Globus pallidus (tissue), 1 donor: ENCODE measurements around the gene ACTR2.

ENCODE experiments used
- DNase-seq: peaks from one replicate; pipeline ENCODE4 v3.0.0-alpha.2; 2015; ENCODE audit warnings: low spot score

ACTR2 gene

GRCh38 chr2:65279756-65280155 is 52.1 kb downstream of the ACTR2 start:
- no peak for DNase-seq

DNA sequence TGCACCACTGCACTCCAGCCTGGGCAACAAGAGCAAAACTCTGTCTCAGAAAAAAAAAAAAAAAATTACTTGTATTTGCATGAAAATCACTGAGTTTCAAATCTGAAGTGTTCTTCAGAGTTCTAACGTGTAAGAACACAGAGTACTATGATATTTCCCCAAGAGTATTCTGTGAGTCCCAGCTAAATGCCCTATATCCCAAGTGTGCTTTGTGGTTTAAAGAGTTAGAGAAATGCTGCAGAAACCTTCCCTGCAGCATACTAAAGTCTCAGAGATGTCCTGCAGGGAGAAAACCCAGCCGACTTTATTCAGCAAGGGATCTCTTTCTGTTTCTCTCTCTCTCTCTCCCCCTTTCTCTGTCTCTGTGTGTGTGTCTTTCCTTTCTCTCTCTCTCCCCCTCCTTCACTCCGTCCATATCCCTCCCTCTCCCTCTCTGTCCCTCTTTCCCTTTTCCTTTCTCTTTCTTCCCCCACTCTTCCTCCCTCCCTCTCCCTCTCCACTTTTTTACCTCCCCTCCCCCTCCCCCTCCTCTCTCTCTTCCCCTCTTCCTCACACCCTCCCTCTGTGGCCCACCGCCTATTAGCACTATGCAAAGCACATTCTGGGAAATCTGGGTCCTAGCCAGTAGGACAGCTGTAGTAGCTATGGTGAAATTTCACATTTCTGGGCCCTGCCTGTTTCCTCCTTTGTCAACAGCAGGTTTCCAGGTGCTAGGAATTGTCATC is 54.2 kb downstream of the ACTR2 start:
- DNase-seq = no peak

DNA sequence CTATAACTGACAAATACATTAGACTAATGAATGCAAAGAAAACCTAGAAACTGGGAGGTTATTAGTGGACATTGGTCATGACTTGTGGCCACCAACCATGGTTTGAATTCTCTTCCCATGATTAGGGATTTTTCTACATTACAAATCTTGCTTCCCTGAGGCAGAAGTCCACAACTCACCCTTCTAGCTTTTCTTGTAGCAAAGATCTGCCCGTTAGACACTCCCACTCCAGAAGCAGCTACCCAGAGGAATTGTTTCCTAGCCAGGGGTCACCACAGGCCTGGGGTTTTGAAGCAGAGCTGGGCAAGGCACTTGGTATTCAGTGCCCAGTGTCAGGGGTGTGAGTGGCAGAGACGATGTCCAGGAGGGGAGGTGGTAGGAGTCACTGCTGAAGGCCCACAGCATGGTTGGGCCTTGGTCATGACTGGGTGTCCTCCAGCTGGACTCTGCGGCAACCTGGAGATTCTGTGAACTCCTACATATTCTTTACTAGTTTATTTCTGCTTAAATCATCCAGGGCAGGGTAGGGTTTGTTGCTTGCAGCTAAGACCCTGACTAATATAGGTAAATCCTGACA is 54.9 kb downstream of the ACTR2 start:
- peak; percentile 8 for DNase-seq

GRCh38 chr2:65287364-65287763 is 59.7 kb downstream of the ACTR2 start:
- no peak for DNase-seq

DNA sequence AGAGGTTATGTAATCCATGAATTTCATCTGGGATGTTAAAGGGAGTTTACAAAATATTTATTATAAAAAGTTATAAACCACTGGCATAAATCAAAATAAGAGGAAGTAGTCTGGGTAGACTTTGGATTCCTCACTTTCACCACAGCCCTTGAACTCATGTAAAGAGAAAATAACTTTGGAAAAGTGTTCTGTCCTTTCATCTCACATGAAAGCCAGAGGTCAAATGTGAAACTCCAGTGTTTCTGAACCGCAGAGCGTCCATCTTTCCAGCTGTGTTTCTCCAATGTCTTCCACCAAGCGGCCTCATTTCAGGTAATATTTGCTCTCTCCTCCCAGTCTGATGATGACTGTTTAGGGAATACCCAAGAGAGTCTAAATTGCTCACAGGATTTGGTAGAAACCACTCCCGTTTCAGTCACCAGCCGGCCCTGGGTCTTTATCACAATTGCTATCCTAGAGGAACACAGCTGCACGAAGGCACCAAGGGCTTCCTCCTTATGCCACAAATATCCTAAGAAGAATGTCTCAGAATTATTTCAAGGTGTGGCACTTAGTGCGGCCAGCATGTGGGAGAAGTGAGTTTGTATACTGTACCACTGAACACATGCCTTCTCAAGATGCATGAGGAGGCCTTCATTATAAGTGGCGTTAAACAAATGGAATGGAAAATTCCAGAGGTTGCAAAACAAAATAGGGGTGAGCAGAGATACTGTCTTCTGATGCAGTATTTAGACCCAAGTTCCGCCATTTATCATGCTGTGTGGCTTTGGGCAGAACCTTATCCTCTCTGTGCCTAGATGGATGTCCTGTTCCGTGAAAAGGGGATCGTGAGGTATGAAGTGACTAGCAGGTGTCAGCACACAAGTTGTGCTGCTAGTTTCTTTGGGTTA is 63.8 kb downstream of the ACTR2 start:
- no peak for DNase-seq

GRCh38 chr2:65292106-65292400 is 64.4 kb downstream of the ACTR2 start:
- no peak for DNase-seq

DNA sequence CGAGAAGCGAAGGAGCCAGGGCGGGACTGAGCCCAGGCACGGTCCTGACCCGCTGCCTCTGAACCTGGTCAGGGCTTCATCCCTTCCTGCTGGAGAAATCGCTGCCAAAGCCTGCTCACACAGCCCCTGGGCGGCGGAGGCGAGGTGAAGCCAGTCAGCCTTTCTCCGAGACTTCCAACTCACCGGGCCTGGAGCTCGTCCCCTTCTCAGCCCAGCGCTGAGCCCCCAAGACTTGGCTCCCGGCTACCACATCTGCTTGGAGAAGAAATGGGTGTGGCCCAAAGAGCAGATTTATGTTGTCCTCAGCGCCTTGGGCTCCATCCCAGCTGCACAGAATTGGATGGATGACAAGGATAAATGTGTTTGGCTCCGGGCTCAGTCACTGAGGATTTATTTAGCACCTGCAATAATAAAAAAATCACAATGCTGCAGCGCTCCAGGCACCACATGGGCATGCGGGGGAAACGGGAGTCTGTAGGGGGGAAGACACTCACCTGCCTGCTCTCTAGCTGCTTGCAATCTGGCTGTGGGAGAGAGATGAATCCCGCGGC is 64.9 kb downstream of the ACTR2 start:
- no peak for DNase-seq

GRCh38 chr2:65293376-65293775 is 65.7 kb downstream of the ACTR2 start:
- no peak for DNase-seq

DNA sequence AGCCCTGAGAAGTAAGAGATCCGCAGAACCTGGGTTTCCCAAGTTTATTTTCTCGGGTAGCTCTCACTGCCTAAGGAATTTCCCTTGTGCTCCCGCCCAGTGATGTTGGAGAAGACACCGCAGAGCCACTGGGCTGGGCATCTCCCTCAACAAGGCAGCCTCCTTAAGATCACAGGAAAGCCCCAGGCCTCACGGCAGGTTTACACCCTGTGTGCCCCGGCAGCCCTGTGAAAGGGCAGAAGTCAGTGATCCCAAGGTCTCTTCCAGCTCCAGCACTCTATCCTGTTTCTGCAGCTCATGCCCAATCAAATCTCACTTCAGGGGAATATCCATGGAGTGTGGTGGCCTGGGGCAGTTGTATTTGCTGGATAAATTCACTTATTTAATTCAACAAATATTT is 66.5 kb downstream of the ACTR2 start:
- DNase-seq = no peak

DNA sequence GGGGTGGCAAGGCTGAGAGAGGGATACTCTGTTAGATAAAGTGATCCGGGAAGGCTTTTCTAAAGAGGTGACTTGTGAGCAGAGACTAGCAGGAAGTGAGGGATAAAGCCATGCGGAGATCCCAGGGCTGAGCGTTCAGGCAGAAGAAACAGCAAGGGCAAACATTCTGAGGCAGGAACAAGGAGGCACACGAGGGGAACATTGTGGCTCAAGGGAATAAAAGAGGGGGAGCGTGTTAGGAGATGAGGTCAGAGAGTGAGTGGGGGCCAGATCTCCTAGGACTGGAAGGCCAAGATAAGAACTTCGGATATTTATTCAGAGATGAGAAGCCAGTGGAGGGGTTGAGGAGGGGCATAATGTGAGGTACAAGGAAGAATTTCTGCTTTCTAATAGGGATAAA is 67.1 kb downstream of the ACTR2 start:
- DNase-seq = no peak

DNA sequence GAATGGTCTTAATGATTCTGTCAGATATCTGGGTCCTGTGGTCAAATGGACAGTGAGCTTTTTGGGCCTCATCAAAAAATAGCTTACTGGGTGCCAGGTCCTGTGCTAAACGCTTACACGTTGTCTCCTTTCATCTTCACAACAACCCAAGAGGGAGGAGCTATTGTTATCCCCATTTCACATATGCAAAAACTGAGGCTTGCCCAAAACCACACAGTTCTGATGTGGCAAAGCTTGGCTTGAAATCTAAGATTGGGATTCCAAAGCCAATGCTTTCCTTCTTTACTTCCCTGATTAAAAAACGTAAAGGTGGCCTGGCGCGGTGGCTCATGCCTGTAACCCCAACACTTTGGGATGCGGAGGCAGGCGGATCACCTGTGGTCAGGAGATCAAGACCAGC is 69.3 kb downstream of the ACTR2 start:
- no peak for DNase-seq

- DNase-seq = no peak
Measured at GRCh38 chr2:65297544-65297943, 69.9 kb downstream of the ACTR2 start.

- no peak for DNase-seq
Measured at GRCh38 chr2:65298089-65298488, 70.5 kb downstream of the ACTR2 start.

GRCh38 chr2:65299246-65299645 is 71.6 kb downstream of the ACTR2 start:
- DNase-seq = no peak

DNA sequence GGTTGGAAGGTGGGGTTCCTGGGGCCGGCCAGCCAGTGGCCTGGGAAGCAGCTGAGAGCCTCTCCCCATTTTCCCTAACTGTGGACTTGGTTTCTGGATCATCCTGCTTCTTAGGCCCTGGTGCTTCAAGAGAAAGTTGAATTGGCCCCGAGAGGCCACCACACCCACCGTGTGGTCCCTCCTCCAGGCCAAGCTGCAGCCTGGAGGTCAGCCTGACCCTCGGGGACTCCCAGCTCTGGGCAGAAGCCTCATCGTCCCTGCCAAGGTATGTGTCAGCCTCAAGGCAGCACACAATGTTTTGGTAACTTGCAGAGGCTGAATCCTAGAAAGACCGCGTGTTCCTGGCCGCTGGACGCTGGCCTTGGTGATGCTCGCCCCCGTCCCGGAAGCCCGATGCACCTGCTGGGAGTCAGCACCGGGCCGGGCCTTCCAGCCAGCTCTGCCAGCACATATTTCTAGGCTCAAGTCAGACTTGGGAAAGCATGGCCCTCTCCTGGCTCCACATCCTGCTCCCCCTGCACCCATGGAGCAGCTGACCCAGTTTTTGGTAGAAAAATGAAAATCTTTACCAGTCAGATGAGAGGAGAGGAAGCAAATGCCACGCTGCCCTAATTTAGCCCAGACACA is 72.6 kb downstream of the ACTR2 start:
- DNase-seq = peak; percentile 28

DNA sequence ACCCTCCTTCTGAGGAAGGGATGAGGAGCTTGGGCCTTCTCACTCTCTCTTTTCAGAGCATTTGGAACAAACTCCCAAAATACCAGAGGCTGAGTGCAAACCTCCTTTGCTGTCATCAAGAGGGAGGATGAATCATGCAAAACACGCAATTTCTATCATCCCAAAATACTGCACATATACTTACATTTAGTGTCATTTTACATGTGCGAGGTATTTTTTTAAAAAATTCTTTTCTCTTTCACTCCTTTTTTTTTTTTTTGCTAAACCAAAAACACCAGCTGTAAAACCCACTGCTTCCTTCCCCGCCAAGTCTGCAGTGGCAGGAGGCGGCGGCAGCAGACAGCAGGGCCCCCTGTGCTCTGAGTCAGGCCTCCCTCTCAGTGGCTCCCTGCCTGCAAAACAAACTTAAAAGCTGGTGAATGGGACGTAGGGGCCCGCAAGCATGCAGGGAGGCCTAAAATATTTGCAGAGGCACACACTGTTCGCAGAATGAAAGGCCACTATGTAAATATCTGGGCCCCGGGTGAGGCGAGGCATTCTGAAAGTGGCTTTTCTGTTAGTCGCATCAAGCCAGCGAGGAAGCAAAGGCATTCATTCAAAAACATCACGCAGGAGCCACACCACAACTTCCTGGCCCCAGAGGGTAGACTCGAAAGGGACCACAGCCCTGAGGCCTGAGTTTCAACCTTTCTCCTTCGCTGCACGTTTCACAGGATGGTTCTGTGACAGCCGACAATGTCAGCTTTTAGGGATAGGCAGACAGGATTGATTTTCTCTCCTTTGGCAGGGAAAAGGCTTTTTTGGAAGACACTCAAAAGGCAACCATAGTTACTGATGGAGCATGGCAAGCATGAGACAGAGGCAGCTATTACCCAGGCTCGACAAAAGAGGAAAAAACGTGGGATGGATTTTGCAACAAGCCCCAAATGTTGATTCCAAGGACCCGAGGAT is 73.4 kb downstream of the ACTR2 start:
- DNase-seq = peak; percentile 63

GRCh38 chr2:65305934-65306333 is 78.3 kb downstream of the ACTR2 start:
- no peak for DNase-seq

GRCh38 chr2:65309699-65310098 is 82.1 kb downstream of the ACTR2 start:
- no peak for DNase-seq

- no peak for DNase-seq
Measured at GRCh38 chr2:65311049-65311448, 83.4 kb downstream of the ACTR2 start.

DNA sequence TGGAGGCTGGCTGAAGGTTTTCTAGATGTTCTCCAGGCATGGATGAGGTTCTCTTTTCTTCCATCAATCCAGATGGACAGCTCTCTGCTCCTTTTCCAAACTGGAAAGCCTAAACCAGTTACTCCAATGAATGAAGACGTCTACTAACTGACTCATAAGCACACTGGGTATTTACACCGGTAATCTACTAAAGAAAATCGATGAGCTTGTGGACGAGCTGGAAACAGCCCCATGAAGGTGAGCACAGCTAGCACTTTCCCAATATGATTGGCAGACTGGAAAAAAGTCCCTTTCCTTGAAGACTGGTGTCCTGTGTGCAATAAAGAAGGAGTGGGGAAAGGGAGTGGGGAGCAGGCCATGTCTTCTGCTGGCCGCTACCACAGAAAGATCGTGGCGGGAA is 84.0 kb downstream of the ACTR2 start:
- DNase-seq = no peak
